B cell (primary cell): Measurements from ENCODE around the gene CCDC122. TPM values are rescaled to one million over a fixed set of nuclear protein-coding genes. Genes with fewer than 3 reads are reported as not detected.

Experiments used
- ATAC-seq: fragments of 200-7000 bp; cut with Tn5 transposase; one replicate; pipeline ENCODE4 v1.10.0; 2021; ENCODE audit warnings: low read depth, mild to moderate bottlenecking, moderate number of reproducible peaks, moderate library complexity
- CTCF ChIA-PET: fragments of 350-600 bp; sonication (Branson Sonifier 250); formaldehyde crosslinking; loops from one replicate; lab custom pipeline; 2021; ENCODE audit warnings: antibody characterized with exemption, inconsistent platforms; lab: Charles Lee
- POLR2A ChIA-PET: fragments of 350-600 bp; sonication (Branson Sonifier 250); formaldehyde crosslinking; loops from one replicate; lab custom pipeline; 2021; ENCODE audit warnings: antibody characterized with exemption; lab: Charles Lee
- DNase-seq: peaks from one replicate; pipeline ENCODE4 v3.0.0; 2013
- H2AFZ ChIP-seq: 2 replicates; pipeline ENCODE4 v1.6.1; 2012; ENCODE audit warnings: mild to moderate bottlenecking, low read depth, low read length; ENCODE audit not compliant: insufficient read depth, poor library complexity, severe bottlenecking
- H3K27ac ChIP-seq, 2 donors: 1 replicate in 1 of 2; 2 replicates in 1 of 2; pipeline ENCODE4 v1.5.1; 2012 to 2013; ENCODE audit warnings: low read length in 2 of 2, mild to moderate bottlenecking in 2 of 2, moderate library complexity in 1 of 2
- H3K27me3 ChIP-seq, 4 experiments: fragments of 200-600 bp in 1 of 4; sonication (generic) in 1 of 4; replicated peaks in 1 of 4; 1 replicate in 2 of 4; 2 replicates in 2 of 4; pipeline versions ENCODE4 v1.6.1 to v1.7.0; 2013 to 2016; ENCODE audit warnings: low read length in 3 of 4, mild to moderate bottlenecking in 2 of 4, mixed read lengths in 1 of 4, moderate library complexity in 1 of 4; ENCODE audit not compliant: insufficient read depth in 4 of 4, control insufficient read depth in 3 of 4; ENCODE audit errors: control extremely low read depth in 1 of 4
- H3K36me3 ChIP-seq, 2 experiments: replicated peaks in 1 of 2; 1 replicate in 1 of 2; 2 replicates in 1 of 2; pipeline versions ENCODE4 v1.6.1 to v1.7.1; 2013; ENCODE audit warnings: low read length in 1 of 2; ENCODE audit not compliant: insufficient read depth in 2 of 2, control insufficient read depth in 1 of 2; ENCODE audit errors: control extremely low read depth in 1 of 2, extremely low read depth in 1 of 2
- H3K4me1 ChIP-seq, 2 donors: fragments of 200-600 bp in 1 of 2; sonication (generic) in 1 of 2; 1 replicate in 1 of 2; 2 replicates in 1 of 2; pipeline versions ENCODE4 v1.5.1 to v1.6.1; 2013 to 2017; ENCODE audit warnings: low read length in 2 of 2; ENCODE audit not compliant: control insufficient read depth in 2 of 2, insufficient read depth in 2 of 2
- H3K4me2 ChIP-seq: replicated peaks from 2 replicates; pipeline ENCODE3; 2012; ENCODE audit warnings: mild to moderate bottlenecking, low read depth, low read length; ENCODE audit not compliant: poor library complexity, severe bottlenecking
- H3K4me3 ChIP-seq, 5 experiments: fragments of 200-600 bp in 1 of 5; sonication (generic) in 1 of 5; 1 replicate in 3 of 5; 2 replicates in 2 of 5; pipeline versions ENCODE4 v1.5.1 to v1.7.0; 2011 to 2016; ENCODE audit warnings: low read length in 4 of 5, mild to moderate bottlenecking in 4 of 5, low read depth in 2 of 5, control low read depth in 1 of 5, moderate library complexity in 1 of 5; ENCODE audit not compliant: insufficient read depth in 1 of 5; ENCODE audit errors: control extremely low read depth in 1 of 5, extremely low read depth in 1 of 5
- H3K79me2 ChIP-seq: fragments of 200-600 bp; sonication (generic); one replicate; pipeline ENCODE4 v1.6.0; 2016; ENCODE audit warnings: low read length; ENCODE audit not compliant: control insufficient read depth, insufficient read depth
- H3K9ac ChIP-seq: fragments of 200-600 bp; sonication (generic); 2 replicates; pipeline ENCODE4 v1.6.1; 2017; ENCODE audit warnings: mild to moderate bottlenecking, low read length, moderate library complexity
- H3K9me3 ChIP-seq, 3 donors: one replicate each; pipeline versions ENCODE4 v1.6.1 to v1.7.1; 2013; ENCODE audit warnings: low read length in 2 of 3; ENCODE audit not compliant: control insufficient read depth in 2 of 3, insufficient read depth in 1 of 3; ENCODE audit errors: control extremely low read depth in 1 of 3
- H4K20me1 ChIP-seq: 2 replicates; pipeline ENCODE4 v1.6.0; 2012; ENCODE audit warnings: mild to moderate bottlenecking, low read length; ENCODE audit not compliant: insufficient read depth, control insufficient read depth, poor library complexity, severe bottlenecking
- H3K27ac Mint-ChIP-seq: one replicate; pipeline ENCODE4 v1.8.0; 2021; ENCODE audit warnings: mixed read lengths
- H3K27me3 Mint-ChIP-seq: one replicate; pipeline ENCODE4 v1.8.0; 2021; ENCODE audit warnings: mixed read lengths
- H3K4me1 Mint-ChIP-seq: one replicate; pipeline ENCODE4 v1.8.0; 2021; ENCODE audit warnings: mixed read lengths
- H3K4me3 Mint-ChIP-seq: one replicate; pipeline ENCODE4 v1.8.0; 2021; ENCODE audit warnings: mixed read lengths
- H3K9me3 Mint-ChIP-seq: one replicate; pipeline ENCODE4 v1.8.0; 2022; ENCODE audit warnings: mixed read lengths; ENCODE audit not compliant: insufficient read depth
- CTCF ChIP-seq: fragments of 200-600 bp; IDR thresholded peaks from one replicate; pipeline ENCODE4 v1.8.0; 2022; ENCODE audit warnings: antibody characterized with exemption, mild to moderate bottlenecking
- EZH2 ChIP-seq: IDR thresholded peaks from 2 replicates; pipeline ENCODE4 v1.6.1; 2012; ENCODE audit warnings: borderline replicate concordance, low read depth, mild to moderate bottlenecking, moderate library complexity, low read length; ENCODE audit not compliant: insufficient read depth, poor library complexity, severe bottlenecking
- WGBS: methylation state at CpG from one replicate; pipeline ENCODE4 v1.1.5; 2013; ENCODE audit warnings: missing lambda C conversion rate; ENCODE audit not compliant: insufficient coverage; 5-methylcytosine and 5-hydroxymethylcytosine counted together
- intact Hi-C: fragments of 100-400 bp; cut with micrococcal nuclease; formaldehyde crosslinking; loops from one replicate; pipeline ENCODE4 v1.10.0; 2022
- polyA plus RNA-seq: library from polyadenylated mRNA; depleted of rRNA; stranded (reverse); fragments of >200 nt; gene quantifications from 2 replicates; pipeline ENCODE4 v1.2.3, GENCODE V29; 2012
- total RNA-seq, 2 donors: library from RNA; stranded (reverse); fragments of 120-200 nt in 1 of 2; gene quantifications; 1 replicate in 1 of 2; 2 replicates in 1 of 2; pipeline versions ENCODE4 v1.2.3 to v1.2.4, GENCODE V29; 2013 to 2022

The CCDC122 gene
- total and polyA plus RNA-seq, 2 donors (not counting 1 experiment from before 2014, with no cell fraction given) = 1.1 to 12.1 TPM

- peaks cover 42% of the 10 kb centered on the region for H3K9me3 Mint-ChIP-seq
- ATAC-seq (no peak), DNase-seq (no peak)
- no peaks in the 10 kb centered on the region for H3K27me3 Mint-ChIP-seq
- ChIA-PET CTCF (no interaction called here), POLR2A (no interaction called here)
- no peaks in the 10 kb centered on the region for H3K27me3 ChIP-seq
- intact Hi-C loops = no loop called here
- no peaks in the 10 kb centered on the region for H3K4me1 ChIP-seq
- H4K20me1 ChIP-seq = no peaks in the 10 kb centered on the region
- no peak overlapping the region for H3K4me3 ChIP-seq
- no peak overlapping the region for H3K9ac ChIP-seq
- H3K4me3 Mint-ChIP-seq = no peak overlapping the region
- H3K36me3 ChIP-seq = no peaks in the 10 kb centered on the region
- no peak overlapping the region for H2AFZ ChIP-seq
- H3K27ac Mint-ChIP-seq = no peak overlapping the region
- peaks cover 8 to 32% (median 16%) of the 10 kb centered on the region in 3 donors for H3K9me3 ChIP-seq
- 100% methylated on average over 1 of the region's 1 CpG for WGBS
- TF ChIP-seq CTCF (no peak), EZH2 (no peak)
- H3K27ac ChIP-seq = no peak overlapping the region
- no peaks in the 10 kb centered on the region for H3K79me2 ChIP-seq
- no peak overlapping the region for H3K4me2 ChIP-seq
- H3K4me1 Mint-ChIP-seq = no peaks in the 10 kb centered on the region
Observed at GRCh38 chr13:43850873-43851272, 28.7 kb downstream of the CCDC122 start.

- no CpG with 5 or more reads among the region's 1 CpG for WGBS
- Mint-ChIP-seq H3K27ac (no peak overlapping the region), H3K4me3 (no peak overlapping the region), H3K9me3 (peaks cover 30% of the 10 kb centered on the region), H3K27me3 (no peaks in the 10 kb centered on the region), H3K4me1 (no peaks in the 10 kb centered on the region)
- no peaks in the 10 kb centered on the region for H3K4me1 ChIP-seq
- intact Hi-C loops = no loop called here
- ChIA-PET POLR2A (no interaction called here), CTCF (no interaction called here)
- no peak overlapping the region for H2AFZ ChIP-seq
- no peaks in the 10 kb centered on the region for H4K20me1 ChIP-seq
- no peaks in the 10 kb centered on the region for H3K79me2 ChIP-seq
- H3K9ac ChIP-seq = no peak overlapping the region
- H3K4me2 ChIP-seq = no peak overlapping the region
- no peaks in the 10 kb centered on the region for H3K27me3 ChIP-seq
- H3K27ac ChIP-seq = no peak overlapping the region
- no peak for DNase-seq
- TF ChIP-seq CTCF = no peak
- no peak for TF ChIP-seq EZH2
- H3K9me3 ChIP-seq = peaks cover 8 to 29% (median 13%) of the 10 kb centered on the region in 3 donors
- no peak for ATAC-seq
- H3K36me3 ChIP-seq = no peaks in the 10 kb centered on the region
- H3K4me3 ChIP-seq = no peak overlapping the region
Observed at GRCh38 chr13:43848001-43848649, 31.4 kb downstream of the CCDC122 start.
